Muscle of leg (tissue), 11 donors: ENCODE results near the gene BMP7. TPM values are rescaled to one million over a fixed set of nuclear protein-coding genes. Genes with fewer than 3 reads are reported as not detected.

Experiments
- DNase-seq: peaks from one replicate; pipeline ENCODE4 v3.0.0; 2013
- H3K27ac ChIP-seq: one replicate; pipeline ENCODE4 v1.5.1; 2013; ENCODE audit warnings: mild to moderate bottlenecking, low read length, control low read depth
- H3K27me3 ChIP-seq: one replicate; pipeline ENCODE4 v1.6.1; 2013; ENCODE audit warnings: low read length; ENCODE audit not compliant: control insufficient read depth, insufficient read depth
- H3K36me3 ChIP-seq: one replicate; pipeline ENCODE4 v1.6.1; 2013; ENCODE audit warnings: low read length; ENCODE audit not compliant: control insufficient read depth, insufficient read depth
- H3K4me1 ChIP-seq: one replicate; pipeline ENCODE4 v1.6.1; 2013; ENCODE audit warnings: low read length; ENCODE audit not compliant: control insufficient read depth, insufficient read depth
- H3K4me3 ChIP-seq: one replicate; pipeline ENCODE4 v1.5.1; 2013; ENCODE audit warnings: low read length, control low read depth
- H3K9me3 ChIP-seq: replicated peaks from 2 replicates; pipeline ENCODE4 v1.6.1; 2013; ENCODE audit warnings: low read depth, low read length; ENCODE audit not compliant: control insufficient read depth
- WGBS: methylation state at CpG from one replicate; pipeline ENCODE4 v1.1.5; 2013; ENCODE audit warnings: missing lambda C conversion rate; ENCODE audit not compliant: insufficient coverage; 5-methylcytosine and 5-hydroxymethylcytosine counted together
- polyA plus RNA-seq, 8 donors: library from polyadenylated mRNA; unstranded; fragments of 120-200 nt; gene quantifications; one replicate each; pipeline versions ENCODE4 v1.2.1 to v1.2.3, GENCODE V29; 2013; ENCODE audit warnings: inconsistent platforms in 1 of 8, low replicate concordance in 1 of 8; ENCODE audit not compliant: insufficient read length in 8 of 8, insufficient read depth in 1 of 8
- total RNA-seq: library from RNA; stranded (reverse); fragments of 120-200 nt; gene quantifications from one replicate; pipeline ENCODE4 v1.2.4, GENCODE V29; 2013

BMP7 gene
- total and polyA plus RNA-seq, 9 donors = 3.7 to 11.3 (median 5.1) TPM

DNA sequence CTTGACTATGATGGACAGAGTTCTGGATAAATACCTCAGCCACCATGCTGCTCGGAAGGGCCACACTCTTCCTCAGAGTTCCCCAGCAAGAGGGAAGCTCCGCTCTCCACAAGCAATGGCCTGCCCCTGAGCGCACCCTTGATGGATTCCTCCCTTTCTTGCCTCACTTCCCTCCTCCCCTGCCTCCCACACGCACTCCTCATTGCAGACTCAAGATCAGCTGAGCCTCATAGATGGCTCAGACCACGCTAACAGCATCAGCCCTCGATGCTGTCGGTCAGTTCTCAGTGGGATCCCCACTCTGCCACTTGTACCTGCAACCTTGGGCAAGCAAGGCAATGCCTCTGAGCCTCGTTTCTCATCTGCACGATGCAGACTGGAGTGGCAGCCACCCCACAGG is 123.3 kb downstream of the BMP7 start:
- no peak overlapping the region for H3K27ac ChIP-seq

DNA sequence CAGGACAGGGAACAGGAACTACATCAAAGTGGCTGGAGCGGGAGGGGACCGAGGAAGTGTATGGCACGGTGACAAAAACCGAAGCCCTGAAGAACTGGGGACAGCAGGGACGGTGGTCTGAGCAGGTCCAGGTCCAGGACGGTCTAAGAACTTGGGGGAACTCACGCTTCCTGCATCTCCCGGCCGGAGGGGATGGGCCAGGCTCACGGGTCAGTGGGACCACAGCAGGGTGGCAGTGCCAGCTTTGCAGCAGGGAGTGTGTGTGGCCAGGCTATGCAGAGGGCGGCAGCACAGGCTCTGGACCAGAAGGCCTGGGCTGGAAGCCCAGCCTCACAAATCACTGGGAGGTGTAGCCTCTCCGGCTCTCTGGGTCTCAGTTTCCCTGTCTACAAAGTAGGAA is 123.8 kb downstream of the BMP7 start:
- 58% methylated on average over 12 of the region's 12 CpGs for WGBS
- Histone ChIP-seq H3K27me3 (peaks cover 15% of the 10 kb centered on the region), H3K4me1 (no peaks in the 10 kb centered on the region), H3K4me3 (no peak overlapping the region), H3K36me3 (no peaks in the 10 kb centered on the region), H3K9me3 (no peaks in the 10 kb centered on the region), H3K27ac (no peak overlapping the region)
- no peak for DNase-seq

More for the DNA sequence above, 123.3 kb downstream of the BMP7 start:
- no peaks in the 10 kb centered on the region for H3K36me3 ChIP-seq
- no peaks in the 10 kb centered on the region for H3K4me1 ChIP-seq
- no peaks in the 10 kb centered on the region for H3K9me3 ChIP-seq
- no peak for DNase-seq
- 79% methylated on average over 9 of the region's 9 CpGs for WGBS
- peaks cover 16% of the 10 kb centered on the region for H3K27me3 ChIP-seq
- H3K4me3 ChIP-seq = no peak overlapping the region

DNA sequence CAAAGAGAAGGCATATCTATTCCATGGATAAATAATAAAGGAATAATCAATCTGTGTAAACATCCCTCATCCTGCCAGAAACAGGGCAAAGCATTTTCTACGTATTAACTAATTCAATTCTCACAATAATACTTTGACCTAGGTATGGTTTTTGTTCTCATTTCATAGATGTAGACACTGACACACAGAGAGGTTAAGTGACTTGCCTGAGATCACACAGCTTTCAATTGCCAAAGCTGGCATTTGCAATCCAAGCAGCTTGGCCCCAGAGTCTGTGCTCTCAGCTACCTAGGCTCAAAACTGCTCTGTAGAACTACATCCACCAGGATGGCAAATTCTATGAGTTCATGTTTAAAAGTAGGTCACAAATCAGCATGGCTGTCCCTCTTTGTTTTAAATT is 124.9 kb downstream of the BMP7 start:
- no peak overlapping the region for H3K4me3 ChIP-seq
- DNase-seq = no peak
- no CpG with 5 or more reads among the region's 1 CpG for WGBS
- no peak overlapping the region for H3K27ac ChIP-seq
- H3K36me3 ChIP-seq = no peaks in the 10 kb centered on the region
- H3K27me3 ChIP-seq = peaks cover 11% of the 10 kb centered on the region
- no peaks in the 10 kb centered on the region for H3K4me1 ChIP-seq
- H3K9me3 ChIP-seq = no peaks in the 10 kb centered on the region

DNA sequence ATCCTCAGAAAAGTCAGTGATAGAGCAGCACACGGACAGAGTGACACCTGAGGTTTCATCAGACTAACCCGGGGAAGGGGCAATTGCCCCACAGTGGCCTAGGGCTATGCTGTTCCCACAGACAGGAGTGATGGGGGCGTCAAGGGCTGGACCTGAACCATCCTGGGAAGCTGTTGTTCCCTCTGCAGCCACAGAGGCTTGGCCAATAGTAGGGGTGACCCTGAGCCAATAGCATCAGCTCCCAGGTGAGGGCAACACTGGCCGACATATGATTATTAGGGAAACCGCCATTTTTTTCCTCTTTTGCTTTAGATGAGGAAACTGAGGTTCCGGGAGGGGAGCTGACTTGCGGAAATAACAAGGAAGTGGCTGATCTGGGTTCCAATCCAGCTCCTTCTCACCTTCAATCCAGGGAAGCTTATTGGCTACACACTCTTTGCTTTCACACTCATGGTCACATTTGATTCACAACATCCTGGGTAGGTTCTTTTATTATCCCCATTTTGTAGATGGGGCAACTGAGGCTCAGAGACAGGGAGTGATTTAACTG is 126.0 kb downstream of the BMP7 start:
- H3K36me3 ChIP-seq = no peaks in the 10 kb centered on the region
- WGBS = 75% methylated on average over 6 of the region's 7 CpGs
- DNase-seq = no peak
- no peaks in the 10 kb centered on the region for H3K4me1 ChIP-seq
- no peak overlapping the region for H3K4me3 ChIP-seq
- no peak overlapping the region for H3K27ac ChIP-seq
- H3K27me3 ChIP-seq = peaks cover 10% of the 10 kb centered on the region
- H3K9me3 ChIP-seq = no peaks in the 10 kb centered on the region

DNA sequence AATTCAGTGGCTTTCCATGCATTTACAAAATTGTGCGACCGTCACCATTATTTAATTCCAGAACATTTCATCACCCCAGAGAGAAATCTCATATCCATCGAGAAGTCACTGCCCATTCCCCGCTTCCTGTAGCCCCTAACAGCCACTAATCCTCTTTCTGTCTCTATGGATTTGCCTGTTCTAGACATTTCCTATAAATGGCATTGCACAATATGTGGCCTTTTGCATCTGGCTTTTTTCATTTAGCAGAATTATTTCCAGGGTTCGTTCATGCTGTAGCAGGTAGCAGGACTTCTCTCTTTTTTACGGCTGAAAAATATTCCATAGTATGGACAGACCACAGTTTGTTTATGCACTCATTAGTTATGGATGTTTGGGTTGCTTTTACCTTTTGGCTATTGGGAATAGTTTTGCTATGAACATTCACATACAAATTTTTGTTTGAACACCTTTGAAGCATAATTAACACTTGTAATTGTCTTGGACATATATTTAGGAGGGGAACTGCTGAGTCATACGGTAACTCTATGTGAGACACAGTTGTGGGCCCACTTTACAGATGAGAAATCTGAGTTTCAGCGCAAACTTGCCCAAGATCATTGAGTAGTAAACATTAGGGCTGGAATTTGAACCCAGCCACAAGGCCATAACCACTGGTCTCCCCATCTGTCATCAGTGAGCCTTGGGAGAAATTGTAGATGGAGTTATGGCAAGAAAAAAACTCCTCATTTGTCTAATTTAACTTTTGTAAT is 126.9 kb downstream of the BMP7 start:
- Histone ChIP-seq H3K4me3 (no peak overlapping the region), H3K27me3 (peaks cover 6% of the 10 kb centered on the region), H3K27ac (no peak overlapping the region), H3K9me3 (no peaks in the 10 kb centered on the region), H3K36me3 (no peaks in the 10 kb centered on the region), H3K4me1 (no peaks in the 10 kb centered on the region)
- 66% methylated on average over 4 of the region's 8 CpGs for WGBS
- no peak for DNase-seq

DNA sequence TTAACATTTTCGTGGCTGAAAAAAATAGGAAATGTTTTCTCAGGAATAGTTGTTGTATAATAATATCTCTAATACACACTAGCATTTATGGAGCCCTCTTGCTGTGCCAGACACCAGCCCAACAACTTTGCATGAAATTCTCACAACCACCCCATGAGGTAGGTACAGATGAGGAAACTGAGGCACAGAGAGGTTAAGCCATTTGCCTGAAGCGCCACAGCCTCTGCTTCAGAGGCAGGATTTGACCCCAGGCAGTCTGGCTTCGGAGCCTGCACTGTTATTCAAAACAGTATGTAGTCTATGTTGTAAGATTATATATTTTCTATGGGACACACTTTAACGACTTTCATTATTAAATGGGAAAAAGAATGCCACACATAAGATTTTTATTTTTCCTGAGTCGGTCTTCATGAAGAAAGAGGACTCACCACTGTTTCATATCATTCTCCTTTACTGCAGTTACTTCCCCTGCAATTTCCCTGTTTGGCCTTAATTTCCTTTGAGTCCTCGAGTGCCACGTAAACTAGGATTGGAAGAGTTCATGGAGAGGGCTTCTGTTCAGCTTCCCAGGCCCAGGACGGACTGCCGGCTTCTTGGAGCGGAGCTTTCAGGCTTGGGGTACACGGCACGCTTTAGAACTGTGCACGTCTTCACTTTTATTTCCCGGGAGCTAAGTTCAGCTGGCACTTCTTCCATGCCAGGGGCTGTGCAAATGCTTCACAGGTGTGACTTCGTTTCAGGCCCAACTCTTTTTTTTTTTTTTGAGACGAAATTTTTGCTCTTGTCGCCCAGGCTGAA is 128.0 kb downstream of the BMP7 start:
- no peaks in the 10 kb centered on the region for H3K36me3 ChIP-seq
- peaks cover 6% of the 10 kb centered on the region for H3K27me3 ChIP-seq
- no peak overlapping the region for H3K4me3 ChIP-seq
- H3K9me3 ChIP-seq = no peaks in the 10 kb centered on the region
- 44% methylated on average over 12 of the region's 17 CpGs for WGBS
- DNase-seq = no peak
- H3K27ac ChIP-seq = no peak overlapping the region
- H3K4me1 ChIP-seq = no peaks in the 10 kb centered on the region

DNA sequence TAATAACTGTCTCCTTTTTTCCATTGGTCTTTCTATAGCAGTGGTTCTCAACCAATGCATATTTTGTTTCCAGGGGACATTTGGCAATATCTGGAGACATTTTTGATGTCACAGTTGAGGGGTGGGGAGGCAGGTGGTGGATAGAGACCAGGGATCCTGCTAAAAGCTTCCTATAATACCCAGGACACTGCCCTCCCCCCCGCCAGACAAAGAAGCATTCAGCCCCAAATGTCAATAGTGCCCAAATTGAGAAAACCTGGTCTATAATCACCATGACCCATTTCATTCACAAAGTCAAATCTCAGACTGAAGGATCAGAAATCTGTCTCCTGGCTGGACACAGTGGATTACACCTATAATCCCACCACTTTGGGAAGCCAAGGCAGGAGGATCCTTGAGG is 128.8 kb downstream of the BMP7 start:
- Histone ChIP-seq H3K27ac (no peak overlapping the region), H3K4me3 (no peak overlapping the region), H3K36me3 (no peaks in the 10 kb centered on the region), H3K4me1 (no peaks in the 10 kb centered on the region), H3K27me3 (peaks cover 3% of the 10 kb centered on the region), H3K9me3 (no peaks in the 10 kb centered on the region)
- no CpG with 5 or more reads among the region's 1 CpG for WGBS
- DNase-seq = no peak

DNA sequence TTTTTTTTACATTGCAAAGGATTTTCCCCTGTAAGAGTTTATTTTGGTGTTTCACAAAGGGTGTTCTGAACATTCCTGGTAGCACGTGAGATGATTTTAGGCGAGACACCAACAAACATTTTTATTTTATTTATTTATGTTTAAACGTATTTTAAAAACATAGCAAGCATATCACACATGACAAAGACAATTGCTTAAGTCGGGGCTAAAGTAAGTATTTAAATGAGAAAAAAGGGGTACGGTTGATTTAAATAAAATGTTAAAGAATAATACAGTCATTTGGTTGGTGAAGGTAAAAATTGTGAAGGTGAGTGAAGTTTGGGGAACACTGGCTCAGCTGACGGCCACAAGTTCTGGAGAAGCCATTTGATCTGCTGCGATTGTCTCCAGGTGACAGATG is 129.7 kb downstream of the BMP7 start:
- WGBS = 100% methylated on average over 1 of the region's 7 CpGs
- Histone ChIP-seq H3K27me3 (peaks cover 3% of the 10 kb centered on the region), H3K4me3 (no peak overlapping the region), H3K9me3 (no peaks in the 10 kb centered on the region), H3K36me3 (no peaks in the 10 kb centered on the region), H3K27ac (no peak overlapping the region), H3K4me1 (no peaks in the 10 kb centered on the region)
- DNase-seq = no peak

DNA sequence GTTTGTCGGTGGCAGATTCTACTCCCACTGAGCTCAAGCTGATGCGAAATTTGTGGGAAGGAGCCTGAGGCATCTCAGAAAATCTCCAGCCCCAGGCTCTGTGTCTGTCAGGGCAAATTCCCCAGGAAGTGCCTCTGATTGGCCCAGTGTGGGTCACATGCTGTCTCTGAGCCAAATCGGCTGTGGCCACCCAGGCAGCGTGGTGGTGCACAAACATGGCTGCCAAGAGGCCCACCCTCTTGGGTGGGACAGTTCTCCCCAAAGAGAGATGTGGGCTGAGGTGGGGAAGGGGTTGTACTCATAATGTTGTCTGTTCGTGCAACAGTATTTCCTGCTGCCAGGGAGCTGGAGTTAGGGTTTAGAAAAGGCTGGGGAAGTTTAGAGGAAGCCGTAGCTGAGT is 130.6 kb downstream of the BMP7 start:
- DNase-seq = no peak
- H3K27ac ChIP-seq = no peak overlapping the region
- WGBS = 56% methylated on average over 5 of the region's 6 CpGs
- H3K36me3 ChIP-seq = no peaks in the 10 kb centered on the region
- H3K27me3 ChIP-seq = peaks cover 7% of the 10 kb centered on the region
- no peaks in the 10 kb centered on the region for H3K4me1 ChIP-seq
- H3K9me3 ChIP-seq = no peaks in the 10 kb centered on the region
- no peak overlapping the region for H3K4me3 ChIP-seq

DNA sequence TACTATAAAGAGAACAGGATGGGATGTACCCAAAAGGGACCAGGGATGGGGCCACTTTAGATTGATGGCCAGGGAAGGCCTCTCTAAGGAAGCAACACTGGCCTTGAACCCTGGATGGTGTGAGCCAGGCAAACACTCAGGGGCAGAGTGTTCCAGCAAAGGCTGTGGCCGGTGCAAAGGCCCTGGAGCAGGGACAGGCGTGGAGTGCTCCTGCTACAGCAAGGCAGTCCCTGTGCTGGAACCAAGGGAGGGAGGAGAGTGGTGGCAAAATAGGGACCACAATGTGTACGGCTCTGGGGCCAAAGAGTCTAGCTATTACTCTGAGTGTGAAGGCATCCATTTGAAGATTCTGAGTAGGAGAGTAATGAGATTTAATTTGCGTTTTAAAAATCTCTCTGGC is 131.6 kb downstream of the BMP7 start:
- WGBS = 80% methylated on average over 4 of the region's 4 CpGs
- no peaks in the 10 kb centered on the region for H3K9me3 ChIP-seq
- H3K4me3 ChIP-seq = no peak overlapping the region
- no peak for DNase-seq
- peaks cover 3% of the 10 kb centered on the region for H3K27me3 ChIP-seq
- no peaks in the 10 kb centered on the region for H3K4me1 ChIP-seq
- no peaks in the 10 kb centered on the region for H3K36me3 ChIP-seq
- H3K27ac ChIP-seq = no peak overlapping the region
